HG03097 (cell line): ENCODE data around the gene TMEM266.
A peak's percentile ranks its signal among the peaks of the same experiment; 100 is the strongest.

Experiments used
- ATAC-seq: cut with Tn5 transposase; IDR thresholded peaks from one replicate; pipeline ENCODE4 v1.9.1; 2021; ENCODE audit not compliant: unreplicated experiment, low FRiP score

TMEM266 gene

DNA sequence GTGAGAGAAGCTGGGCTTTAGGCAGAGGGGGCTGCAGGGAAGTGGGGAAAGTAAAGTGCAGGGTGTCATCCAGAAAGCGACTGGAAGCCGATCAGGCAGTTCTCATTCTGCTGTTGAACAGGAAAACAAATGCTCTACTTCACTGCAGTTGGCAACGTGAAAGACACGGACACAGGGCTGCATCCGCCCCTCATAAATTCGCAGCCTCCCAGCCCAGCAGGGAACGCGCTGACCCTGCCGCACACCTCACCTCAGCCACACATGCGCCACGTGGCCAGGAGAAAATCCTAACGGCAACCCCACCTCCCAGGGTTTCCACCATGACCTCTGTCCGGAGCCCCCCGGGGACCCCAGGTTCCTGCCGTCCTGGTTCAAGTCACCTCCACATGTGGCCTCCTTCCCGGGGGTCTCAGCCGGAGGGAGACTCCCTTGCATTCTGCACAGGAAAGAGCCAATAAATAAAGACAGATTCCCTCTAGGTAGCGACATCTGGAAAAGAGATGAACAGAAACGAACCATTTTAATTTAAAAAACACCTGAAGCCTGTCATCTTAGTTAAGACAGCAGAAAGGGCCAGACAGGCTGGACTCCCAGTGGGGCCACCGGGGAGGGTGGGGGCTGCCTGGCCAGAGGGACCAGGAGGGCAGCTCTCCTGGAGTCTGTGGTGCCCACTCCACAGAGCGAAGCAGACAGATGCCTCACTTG lies 118.7 kb downstream of the TMEM266 start:
- no peak for ATAC-seq

DNA sequence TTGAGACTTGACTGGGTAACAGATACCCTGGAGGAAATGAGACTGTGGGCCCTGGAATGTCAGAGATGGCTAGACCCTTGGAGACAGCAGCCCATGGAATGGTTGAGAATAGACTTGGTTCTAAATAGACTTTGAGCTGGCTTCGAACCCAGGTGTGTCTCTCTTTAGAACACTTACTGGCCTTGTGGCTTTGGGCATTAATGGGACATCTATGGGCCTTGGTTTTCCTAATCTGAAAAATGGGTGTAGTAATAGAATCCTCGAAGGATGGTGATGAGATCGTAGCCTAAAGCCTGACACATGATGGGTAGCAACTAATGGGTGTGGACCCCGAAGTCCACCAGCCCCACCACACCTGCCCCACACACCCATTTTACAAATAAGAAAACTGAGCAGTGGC lies 119.2 kb downstream of the TMEM266 start:
- ATAC-seq = no peak

DNA sequence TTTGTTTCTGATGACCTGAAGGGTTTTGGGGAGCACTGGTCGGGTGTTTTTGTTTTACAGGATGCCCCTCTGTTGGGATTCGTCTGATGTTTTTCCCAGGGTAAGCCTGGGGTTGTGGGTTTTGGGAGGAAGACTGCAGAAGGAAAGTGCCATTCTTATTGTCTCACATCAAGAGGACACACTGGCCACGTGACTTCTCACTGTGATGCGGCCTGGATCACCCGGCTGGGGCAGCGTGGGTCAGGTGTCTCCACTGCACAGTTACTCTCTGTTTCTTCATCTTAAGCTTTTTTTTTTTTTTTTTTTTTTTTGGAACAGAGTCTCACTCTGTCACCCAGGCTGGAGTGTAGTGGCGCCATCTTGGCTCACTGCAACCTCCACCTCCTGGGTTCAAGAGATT lies 120.5 kb downstream of the TMEM266 start:
- ATAC-seq = no peak

DNA sequence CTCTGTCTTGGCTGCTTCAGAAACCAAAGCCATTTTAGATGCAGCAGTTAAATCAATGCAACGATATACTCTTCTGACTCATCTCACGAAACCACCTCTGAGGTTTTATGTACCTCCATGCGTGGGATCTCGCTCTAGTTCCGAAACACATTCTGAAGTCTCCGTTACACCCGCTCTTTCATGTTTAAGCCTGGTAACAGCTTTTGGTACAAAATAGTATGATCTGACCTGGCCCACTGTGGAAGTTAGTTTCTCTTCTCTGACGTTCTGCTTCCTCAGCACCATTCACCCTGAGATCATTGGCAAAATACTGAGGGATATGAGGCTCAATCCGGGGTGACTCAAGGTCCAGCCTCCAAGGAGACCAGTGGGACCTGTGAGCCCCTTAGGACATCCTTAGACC lies 121.9 kb downstream of the TMEM266 start:
- ATAC-seq = no peak

DNA sequence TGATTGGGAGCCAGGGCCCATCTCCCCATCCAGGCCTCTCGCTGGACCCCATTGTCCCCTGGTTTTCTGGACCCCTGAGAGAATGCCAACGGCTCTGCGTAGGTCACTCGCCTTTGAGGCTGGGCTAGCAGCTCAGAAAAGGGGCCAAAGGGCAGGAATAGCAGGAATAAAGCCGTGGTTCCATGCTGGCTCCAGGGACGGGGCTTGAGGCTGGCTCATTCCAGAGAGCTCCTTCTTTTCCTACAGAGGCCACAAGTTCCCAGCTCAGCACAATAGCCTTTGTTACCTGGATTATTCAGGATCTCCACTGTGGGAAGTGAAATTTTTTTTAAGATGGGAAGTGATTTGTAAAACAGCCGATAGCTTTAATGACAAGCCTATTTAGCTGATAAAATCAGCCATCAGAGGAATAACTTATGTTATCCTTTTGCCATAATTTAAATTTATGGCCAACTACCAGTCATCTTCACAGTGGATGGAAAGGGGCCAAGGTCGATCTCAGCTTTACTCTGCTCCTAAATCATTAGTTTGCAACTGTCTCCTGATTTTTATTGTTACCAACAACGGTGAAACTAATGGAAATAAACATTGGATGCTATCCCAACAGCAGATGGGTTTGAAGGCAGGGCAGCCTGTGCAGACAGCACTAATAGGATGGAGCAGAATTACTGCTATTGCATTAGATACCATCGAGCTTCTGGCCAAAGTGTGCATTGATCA lies 124.3 kb downstream of the TMEM266 start:
- ATAC-seq = no peak

DNA sequence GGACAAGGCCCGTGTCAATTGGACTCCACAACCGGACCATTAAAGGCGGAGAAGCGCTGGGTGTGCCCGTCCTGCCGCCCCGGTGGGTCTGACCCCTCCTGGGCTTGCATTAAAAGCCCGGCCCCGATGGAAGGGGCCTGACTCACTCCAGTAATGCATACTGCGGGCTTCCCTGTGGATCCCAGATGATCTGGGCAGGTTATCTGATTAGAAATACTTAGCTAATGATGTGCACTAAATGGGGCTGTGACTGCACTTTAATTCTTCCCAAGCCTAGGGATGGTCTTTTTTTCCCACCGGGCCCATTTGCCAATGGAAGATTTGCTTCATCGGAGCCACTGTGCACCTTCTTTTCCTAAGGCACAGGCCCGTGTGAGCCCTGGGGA lies 124.9 kb downstream of the TMEM266 start:
- ATAC-seq = no peak

DNA sequence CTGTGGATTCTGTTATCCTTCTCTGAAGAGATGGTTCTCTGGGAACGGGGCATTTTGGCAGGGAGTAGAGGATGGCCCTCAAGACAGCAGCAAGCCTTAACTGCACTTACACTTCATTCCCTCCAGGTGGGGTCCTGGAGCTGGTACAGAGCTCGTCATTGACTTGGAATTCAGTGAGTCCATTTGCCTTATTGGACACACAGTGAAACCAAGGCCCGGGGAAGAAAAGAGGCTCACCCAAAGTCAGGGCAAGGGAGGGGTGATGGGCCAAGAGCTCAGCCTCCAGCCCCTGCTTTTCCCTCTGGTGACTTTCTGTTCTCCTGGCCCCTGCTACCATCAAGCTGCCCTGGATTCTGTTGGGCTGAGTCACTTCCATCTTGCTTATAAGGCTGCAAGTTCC lies 125.9 kb downstream of the TMEM266 start:
- ATAC-seq = no peak

DNA sequence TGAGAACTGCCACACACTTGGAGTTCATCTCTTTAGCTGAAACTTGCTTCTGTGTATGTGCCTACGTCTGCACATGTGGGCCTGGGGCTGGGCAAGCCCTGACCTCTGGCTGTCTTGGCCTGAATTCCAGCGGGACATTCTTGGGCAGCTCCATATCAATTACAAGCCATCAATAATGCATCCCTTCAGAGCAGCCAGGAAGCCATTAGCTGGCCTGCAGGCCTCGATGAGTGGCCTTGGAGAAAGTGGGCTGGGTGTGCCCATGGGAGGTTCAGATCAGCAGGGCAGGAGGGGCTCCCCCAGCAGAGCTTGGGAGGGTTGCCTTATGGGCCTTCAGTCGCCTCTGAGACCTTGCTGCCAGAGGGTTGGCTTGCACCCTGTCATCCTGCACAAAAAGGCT lies 127.4 kb downstream of the TMEM266 start:
- no peak for ATAC-seq

DNA sequence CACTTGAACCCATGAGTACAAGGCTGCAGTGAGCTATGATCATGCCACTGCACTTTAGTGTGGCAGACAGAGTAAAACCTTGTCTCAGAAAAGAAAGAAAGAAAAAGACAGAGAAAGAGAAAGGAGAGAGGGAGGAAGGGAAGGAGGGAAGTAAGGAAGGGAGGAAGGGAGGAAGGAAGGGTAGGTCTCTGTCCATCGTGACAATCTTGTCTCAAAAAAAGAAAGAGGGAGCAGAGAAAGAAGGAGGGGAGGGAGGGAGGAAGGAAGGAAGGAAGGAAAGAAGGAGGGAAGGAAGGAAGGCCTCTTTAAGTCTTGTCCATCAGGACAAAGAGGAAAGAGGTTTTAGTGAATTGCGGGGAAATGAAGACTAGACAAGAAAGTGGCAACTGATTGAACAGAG lies 129.3 kb downstream of the TMEM266 start:
- ATAC-seq = no peak

DNA sequence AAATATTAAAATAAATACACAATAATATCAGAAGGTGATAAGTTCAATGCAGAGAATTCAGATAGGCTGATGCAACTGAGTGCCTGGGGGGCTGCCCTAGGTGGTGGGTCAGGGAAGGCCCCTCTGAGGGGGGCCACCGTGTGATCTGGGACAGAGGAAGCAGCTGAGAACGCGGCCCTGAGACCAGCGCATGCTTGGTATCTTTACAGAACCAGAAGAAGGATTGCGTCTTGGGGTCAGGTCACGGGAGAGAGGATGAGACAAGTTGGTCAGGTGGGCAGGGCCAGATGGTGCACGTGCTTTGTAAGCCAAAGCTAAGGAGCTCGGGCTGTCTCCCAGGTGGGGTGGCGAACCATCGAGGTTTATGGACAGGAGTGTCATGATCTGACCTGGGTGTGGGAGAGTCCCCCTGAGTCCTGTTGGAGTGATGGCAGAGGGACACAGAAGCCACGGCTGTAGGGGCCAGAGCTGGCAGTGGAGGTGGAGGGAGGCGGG lies 130.3 kb downstream of the TMEM266 start:
- no peak for ATAC-seq

DNA sequence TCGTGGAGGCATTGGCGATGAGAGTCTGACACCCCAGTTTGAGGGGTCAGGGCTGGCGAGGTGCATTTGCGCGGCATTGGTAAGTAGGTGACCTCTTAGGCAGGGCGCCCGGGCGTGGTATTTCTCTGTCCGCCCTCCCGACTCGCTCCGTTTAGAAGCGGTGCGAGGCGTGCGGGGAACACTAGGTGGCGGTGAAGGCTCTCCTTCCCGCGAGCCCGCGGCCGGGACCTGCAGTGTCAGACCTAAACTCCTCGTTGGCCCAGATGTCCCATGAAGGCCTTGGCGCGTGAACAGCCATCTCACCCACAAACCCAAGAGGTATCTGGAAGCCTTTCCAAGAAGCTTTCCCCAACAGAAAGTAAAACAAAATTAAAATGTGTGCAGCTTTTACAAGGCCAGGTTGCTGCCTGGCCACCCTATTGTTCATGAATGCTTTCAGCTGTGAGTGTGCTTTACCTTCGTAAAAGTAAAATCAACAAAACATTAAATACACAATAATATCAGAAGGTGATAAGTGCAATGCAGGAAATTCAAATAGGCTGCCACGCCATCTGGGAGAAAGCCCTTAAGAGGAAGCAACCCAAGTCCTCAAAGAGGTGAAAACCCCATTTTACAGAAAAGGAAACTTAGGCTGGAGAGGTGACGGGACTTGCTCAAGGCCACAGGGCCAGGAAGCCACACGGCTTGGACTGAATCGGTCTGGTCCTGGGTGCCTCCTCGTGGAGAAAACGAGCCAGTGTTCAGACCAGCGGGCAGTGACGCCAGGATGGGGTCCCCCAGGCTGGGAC lies 131.2 kb downstream of the TMEM266 start:
- ATAC-seq = peak; percentile 78

DNA sequence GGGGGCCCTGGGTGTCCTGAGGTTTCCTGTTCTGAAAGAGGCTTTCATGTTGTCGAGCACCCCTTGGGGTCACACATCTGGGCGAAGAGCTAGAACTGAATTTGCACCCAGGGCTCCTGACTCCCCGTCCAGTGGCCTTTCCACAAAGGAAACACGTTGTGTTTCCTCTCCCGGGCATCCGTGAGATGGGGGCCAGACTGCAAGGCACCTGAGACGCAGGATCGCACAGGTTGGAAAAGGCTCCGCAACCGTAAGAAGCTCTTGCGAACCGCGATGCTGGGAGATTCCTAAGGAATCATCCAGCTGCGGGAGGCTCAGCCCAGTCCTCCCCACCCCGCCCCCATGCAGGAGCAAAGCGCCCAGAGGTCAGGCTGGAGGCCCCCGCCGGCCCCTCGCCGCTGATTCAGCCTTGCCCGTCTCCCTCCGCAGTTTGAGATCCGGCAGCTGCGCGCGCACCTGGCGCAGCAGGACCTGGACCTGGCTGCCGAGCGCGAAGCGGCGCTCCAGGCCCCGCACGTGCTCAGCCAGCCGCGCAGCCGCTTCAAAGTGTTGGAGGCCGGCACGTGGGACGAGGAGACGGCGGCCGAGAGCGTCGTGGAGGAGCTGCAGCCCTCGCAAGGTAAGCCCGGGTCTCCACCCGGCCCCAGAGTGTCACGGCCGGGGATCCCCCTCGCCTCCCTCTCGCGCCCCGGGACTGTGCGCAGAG lies 131.9 kb downstream of the TMEM266 start:
- no peak for ATAC-seq

DNA sequence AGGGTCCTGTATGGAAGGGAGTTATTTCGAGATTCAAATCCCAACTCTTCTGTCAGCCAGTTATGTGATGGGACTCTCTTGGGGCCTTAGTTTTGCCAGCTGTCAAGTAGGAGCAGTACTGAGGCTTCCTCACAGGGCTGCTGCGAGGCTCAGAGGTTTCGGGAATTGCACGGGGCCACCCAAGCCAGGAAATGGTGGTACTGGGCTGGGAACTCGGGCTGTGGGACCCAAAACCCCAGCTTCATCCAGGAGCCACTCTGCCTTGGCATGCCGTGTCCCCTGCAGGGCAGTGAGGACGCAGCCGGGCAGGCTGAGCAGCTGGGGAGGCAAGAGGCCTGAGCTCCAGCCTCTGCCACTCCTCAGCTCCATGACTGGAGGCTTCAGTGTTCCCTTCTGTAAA lies 132.9 kb downstream of the TMEM266 start:
- ATAC-seq = no peak

DNA sequence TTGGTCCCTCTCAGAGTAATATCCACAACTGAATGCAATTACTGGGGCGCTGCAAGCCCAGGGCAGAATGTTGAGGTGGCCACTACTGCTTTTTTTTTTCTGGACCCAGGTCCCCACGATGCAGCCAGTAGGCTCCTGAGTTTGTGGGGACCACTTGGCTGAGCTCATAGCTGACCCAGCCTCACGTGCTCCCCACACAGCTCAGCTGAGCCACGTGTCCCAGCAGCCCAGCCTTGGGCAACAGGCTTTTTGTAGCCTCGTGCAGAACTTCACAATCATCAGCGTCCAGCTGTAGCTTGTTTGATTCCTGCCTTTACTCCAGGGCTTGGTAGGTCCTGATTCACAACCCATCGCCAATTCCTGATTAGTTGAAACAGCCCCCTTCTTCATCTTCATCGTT lies 134.1 kb downstream of the TMEM266 start:
- no peak for ATAC-seq

DNA sequence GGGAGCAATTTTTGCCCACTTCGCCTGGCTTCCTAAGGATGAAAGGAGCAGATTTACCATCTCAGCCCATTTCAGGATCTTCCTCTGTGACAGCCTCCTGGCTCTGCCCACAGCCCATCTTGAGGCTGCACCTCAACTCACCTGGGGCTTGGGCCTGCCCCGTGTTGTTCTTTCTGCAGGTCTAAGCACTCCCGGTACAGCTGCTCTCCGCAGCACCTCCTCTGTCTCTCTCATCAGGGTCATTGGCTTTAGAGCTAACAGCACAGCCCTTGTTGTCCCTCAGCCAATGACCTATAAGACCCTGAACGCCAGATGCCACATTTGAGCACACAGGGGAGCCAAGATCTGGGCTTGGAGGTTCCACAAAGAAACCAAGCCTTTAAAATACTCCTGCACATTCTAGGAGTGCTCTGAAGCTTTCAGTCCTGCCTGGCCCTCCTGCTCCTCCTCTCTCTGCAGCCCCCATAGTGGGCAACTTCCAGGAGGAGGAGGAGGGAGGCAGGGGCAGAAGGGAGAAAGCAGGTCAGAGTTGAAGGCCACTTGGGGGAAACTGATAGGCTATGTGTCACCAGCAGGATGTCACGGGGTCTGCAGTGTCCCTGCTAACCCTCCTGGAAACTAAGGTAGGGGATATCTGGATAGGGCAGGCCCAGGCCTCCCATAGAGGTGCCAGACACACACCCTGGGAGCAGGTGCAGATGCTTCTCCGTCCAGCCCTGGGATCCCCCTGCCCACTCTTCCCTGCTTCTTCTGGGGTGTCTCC lies 135.9 kb downstream of the TMEM266 start:
- no peak for ATAC-seq

DNA sequence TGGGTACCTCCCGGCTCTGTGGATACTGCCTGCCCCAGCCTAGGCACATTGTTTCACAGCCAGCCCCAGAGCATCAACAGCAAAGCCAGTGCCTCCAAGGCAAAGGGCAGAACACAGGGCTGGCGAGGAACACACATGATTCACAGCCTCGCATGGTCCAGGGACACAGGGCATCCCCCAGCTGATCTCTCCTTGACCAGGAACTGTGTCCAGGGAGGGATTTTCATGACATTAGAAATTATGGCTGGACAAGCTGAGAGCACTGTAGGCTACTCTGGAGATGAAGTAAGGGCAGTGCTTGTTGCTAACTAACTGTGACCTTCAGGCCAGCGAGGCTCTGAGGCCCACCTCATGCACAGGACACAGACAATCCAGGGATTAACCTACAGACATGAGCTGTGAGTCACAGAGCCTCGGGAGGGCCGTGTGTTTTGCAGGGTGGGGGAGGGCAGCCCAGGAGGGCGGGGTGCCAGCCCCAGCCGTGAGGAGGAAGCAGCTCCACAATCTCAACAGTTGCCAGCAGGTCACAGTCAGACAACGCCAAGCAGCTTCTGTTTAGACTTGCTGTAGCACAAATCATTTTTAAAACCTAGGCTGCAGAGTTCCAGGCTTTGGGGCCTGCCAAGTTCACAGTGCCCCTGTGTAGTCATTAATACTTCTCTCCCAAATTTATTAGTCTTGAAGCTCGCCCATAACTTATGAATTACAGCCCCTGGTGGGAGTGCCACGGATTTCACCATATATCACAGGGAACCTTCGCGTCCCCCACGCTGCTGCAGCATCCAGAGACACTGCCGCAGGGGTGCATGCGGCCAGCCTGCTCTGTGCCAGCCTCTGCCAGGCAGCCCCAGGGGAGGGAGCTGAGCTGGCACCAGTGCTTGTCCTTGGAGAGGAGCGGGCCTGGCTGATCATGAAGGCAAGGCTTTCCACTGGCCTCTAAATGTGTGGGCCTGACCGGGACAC lies 136.8 kb downstream of the TMEM266 start:
- no peak for ATAC-seq

DNA sequence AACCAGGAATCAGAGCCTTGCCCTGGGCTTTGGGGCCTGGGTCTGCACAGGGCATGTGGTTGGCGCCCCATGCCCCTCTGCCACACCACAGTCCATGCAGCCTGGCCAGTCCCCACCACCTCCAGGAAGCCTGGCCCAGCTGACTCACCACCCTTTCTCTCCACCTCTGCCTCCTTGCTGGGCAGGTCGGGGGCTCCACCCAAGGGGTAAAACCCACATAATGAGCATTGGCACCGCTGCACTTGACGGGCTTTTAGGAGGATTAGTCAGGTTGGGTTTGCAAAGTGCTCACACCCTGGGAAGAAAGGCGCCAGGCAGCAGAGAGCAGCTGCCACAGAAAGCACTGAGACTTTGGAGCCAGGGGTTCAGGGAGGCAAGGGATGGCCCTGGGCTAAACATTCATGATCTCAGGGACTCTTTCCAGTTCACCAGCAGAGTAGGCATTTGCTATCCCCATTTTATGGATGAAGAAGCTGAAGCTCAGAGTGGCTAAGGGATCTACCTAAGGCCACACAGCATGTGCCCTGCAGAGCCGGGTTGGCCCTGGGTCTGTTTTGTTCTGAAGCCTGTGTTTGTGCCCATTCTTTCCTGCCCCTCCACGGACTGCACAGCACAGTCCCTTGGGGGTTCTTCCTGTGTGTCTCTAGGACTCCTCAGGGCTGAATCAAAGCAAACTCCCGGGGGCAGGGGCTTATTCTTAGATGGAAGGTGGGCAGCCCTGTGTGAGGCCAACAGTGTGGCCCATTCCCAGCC lies 138.1 kb downstream of the TMEM266 start:
- no peak for ATAC-seq

DNA sequence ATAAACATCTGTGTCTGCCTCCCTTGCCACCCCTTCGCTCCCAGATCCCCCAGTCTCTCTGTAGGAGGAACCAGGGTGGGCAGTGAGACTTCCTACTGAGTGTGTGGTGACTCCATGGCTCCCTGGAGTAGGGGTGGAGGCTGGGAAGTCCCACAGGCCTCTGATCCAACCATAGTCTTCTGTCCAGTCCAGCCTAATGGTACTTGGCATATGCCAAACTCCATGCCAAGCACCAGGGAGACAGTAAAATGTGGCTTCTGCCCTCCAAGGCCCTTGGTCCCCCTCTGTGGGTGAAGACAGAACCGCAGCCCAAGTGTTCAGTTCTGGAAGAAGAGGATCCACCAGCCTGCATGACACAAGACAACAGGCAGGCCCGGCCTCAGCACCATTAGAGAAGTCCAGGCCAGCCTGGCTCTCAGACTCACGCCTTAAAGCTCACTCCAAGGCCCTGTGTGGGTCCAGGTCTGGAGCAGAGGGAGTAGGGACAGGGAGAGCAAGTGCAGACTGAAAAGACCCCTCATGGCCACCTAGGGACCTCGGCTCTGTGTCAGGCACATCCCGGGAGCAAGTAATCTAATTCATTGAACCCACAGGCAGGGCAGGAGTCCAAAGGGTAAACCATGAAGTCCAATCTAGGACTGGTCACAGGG lies 138.8 kb downstream of the TMEM266 start:
- no peak for ATAC-seq
